HG03575 (cell line): ENCODE data around the gene IQSEC1.

Experiments
- ATAC-seq: cut with Tn5 transposase; IDR thresholded peaks from one replicate; pipeline ENCODE4 v1.9.1; 2021; ENCODE audit not compliant: unreplicated experiment, insufficient number of reproducible peaks, low FRiP score; ENCODE audit errors: extremely low read depth

The IQSEC1 gene

DNA sequence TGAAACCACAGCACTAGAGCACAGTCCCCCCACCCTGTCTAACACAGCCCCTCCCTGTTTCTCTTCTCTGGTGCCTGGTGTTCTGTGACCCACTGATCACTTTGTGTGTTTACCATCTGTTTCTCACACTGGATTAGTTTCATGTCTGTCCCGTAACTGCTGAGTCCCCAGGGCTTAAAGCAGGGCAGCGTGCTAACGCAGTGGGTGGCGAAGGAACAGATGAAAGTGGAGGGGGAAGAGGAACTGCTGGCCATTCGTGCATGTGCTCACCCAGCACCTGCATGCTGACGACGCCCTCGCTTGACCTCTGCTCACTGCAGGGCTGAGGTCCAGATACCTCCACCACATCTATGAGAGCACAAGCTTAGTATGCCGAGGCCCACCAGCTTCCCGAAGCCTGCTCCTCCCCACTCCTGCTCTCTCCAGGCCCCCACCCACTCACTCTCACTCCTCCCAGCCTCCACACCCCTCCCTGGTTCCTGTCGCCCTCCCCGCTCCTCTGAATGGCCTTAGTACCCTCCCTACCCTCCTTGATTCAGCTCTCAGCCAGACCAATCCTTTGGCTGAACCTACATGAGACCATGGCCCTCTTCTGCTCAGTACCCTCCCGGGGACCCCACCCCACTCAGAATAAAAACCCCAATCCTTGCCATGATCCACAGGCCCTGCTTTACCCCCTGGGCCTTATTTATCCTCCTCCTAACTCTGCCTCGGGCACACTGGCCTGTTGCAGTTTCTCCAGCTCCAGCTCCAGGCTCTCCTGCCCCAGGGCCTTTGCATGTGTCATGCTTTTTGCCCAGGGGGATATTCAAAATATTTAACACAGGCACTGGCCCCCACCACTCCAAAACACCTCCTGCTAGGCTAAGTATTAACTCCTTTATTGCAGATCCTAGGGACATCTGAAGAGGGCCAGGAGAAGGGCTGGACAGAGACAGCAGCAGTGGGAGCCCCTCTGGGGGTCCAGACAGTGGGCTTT lies 15.1 kb upstream of the IQSEC1 start:
- peak; percentile 45 for ATAC-seq

DNA sequence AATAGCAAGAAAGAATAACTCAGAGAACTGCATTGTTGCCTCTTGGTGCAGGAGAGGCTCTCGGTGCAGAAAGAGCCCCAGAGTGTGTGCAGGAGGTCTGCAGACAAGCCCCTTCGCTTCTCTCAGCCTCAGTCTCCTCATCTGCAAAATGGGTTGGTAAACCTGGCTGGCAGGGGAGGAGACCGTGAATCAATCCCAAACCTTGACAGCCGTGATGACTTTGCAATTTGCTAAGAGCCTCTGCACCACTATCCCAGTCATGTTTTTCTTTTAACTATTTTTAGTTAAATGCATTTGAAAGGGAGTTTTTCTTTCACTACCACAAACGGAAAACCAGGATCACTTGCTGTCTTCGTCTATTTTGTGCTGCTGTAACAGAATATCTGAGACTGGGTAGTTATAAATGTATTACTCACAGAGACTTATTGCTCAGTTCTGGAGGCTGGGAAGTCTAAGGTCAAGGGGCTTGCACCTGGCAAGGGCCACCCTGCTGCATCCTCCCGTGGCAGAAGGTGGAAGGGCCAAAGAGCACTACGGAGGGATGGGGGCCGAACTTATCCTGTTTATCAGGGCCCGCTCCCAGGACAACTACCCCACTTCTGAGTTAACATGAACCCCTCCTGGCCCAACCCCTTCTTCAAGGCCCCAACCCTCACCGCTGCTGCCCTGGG lies 14.2 kb upstream of the IQSEC1 start:
- no peak for ATAC-seq

DNA sequence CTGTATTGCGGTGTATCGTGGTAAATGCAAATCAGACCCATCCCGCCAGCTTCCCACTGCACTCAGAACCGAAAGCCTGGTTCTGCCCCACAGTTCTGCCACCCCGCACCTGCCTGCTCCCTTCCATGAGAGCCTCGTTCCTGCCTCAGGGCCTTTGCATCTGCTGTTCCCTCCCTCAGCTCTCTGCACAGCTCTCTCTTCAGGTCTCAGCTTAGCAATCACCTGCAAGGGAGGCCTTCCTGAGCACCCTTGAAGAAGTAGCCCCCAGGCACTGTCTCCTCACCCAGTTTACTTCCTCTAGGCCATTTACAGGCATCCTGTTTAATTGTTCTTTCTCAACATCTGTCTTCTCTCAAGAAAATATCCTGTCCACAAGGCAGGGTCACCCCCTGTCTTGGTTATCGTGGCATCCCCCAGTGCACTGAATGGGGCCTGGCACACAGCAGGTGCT lies 13.3 kb upstream of the IQSEC1 start:
- no peak for ATAC-seq

DNA sequence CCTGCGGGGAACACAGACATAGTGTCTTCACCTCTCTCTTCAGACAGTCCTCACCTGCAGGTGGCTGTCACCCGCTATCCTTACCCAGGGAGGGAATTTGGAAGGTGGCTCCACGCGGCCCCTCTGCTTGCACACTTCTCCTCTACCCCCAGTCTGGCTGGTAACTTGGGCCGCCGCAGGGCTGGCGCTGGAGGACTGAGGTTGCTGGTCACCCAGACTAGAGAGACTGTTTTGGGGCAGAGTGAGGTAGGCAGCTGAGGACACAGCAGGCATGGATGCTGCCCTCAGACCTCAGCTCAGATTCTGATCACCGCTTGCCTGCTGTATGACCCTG lies 12.6 kb upstream of the IQSEC1 start:
- no peak for ATAC-seq

DNA sequence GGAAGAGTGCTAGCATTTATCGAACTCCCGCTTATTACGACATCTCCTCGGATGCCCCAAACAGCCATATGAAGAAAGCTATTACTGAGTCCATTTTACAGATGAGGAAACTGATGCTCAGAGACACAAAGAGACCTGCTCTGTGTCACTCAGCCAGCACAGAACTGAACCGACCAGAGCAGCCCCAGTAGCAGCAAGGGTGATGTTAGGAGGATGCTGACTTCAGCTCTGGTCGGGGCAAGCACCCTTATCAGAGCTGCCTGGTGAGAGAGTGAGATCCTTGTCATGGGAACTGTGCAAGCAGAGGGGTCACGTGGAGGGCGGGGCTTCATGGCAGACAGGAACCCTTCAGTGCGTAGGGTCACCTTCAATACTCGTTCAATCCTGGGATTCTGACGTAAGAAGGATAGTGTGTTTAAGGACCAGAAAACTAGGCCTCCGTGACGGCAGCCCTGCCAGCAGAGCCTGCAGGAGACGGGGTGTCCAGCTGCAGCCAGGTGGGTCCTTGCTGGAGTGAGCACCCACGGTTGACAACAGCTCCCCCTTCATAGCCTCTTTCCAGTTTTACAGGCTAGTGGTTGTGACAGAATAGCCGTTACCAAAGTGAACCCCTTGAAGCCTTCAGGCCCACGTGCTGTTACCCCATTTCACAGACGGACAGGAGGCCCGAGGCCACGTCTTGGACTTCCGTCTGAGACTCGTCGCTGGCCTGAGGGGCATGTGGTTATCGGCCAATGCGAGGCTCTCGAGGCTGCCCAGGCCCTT lies 12.0 kb upstream of the IQSEC1 start:
- ATAC-seq: no peak

DNA sequence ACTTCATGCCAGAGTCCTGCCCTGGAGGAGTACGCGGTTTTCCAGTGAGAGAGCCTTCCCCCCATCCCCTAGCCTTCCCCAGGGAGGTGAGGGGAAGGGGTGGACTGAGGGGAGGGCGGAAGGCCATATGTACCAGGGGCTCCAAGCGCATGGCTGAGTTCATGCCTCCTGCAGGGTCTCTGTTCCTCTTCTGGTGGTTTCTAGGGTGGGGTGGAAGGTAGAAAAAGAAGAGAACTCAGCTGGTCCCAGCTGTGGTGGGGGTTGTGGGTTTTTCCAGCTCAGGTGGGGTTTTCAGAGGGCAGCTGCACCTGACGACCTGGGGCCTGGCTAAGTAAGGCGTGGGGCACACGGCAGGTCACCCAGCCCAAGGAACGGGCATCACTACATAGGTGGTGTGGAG lies 10.7 kb upstream of the IQSEC1 start:
- peak; percentile 48 for ATAC-seq

DNA sequence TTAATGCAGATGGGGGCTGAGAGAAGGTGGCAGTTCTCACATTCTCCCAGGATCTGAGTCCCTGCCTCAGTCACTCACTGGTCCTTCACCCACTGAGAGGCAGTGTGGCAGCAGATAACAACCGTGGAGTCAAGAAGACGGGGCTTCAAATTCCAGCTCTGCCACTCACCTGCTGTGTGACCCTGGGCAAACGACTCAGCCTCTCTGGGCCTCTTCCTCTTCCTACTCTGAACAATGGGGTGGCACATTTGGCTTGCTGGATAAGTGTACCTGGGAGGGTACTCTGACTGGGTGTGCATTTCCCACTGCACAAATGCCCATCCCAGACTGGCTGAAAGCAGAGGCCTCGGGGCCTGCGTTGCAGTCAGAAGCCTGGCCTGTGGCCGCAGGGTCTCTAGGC lies 10.0 kb upstream of the IQSEC1 start:
- no peak for ATAC-seq

DNA sequence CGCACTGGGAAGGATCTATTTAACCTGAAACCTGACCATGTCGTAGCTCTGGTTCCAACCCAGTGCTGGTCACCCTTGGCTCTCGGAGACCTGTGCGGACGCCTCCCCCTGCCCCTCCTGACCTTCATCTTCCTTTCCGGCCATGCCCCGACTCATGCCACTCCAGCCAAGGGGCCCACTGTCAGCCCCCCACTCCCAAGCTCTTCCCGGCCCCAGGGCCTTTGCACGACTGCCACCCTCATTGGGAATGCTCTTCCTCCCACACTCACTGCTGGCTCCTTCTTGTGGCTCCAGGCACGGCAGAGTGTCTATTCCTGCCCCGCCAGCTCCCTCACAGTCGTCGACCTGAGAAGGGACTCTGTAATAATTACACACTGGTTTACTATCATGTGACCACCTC lies 9.4 kb upstream of the IQSEC1 start:
- ATAC-seq: no peak

DNA sequence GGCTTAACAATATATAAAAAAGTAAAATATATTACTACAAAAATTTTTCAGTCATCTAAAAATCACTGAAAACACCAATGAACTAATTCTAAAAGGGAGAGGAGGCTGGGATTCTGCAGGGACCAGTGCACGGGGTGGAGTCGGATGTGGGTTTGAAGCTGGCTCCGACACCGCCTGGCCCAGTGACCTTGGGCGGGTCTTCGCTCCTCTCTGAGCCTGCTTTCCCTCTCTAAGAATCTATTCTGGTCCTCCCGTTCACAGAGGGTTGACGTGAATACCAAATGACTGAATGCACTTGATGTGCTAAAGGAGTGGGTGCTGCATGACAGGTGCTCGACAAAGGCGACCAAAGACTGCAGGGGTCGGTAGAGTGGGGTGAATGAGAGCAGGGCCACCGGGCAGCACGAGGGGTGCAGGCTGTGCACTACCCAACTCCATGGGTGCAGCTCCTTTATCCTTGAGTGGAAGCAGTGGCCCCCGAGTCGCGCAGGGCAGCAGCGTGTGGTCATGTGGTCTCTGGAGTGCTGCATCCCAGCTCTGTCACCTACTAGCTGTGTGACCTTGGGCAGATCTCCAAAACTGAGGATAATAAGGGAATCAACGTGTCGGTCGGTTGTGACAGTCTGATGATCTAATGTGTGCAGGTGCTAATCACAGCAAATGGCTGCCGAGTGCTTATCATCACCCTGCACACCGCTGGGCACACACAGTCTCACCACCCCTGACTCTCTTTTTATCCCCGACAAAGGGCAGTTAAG lies 8.6 kb upstream of the IQSEC1 start:
- no peak for ATAC-seq

DNA sequence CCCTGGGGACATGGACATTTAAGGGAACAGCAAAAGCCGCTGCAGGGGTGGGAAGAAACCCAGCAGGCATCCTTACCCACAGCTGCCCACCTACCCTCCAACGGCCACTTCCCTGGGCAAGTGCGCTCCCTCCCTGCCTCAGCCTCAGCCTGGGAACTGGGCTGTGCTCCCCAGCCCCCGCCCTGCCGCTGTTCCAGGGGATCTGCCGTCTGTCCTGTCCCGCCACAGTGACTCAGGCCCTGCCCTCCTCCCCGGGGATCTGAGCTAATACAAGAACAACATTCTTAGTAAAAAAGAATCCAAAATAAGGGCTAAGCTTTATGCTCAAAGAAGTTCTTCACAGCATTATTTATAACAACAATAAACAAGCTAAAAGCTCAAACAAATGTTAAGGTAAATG lies 7.4 kb upstream of the IQSEC1 start:
- ATAC-seq: no peak

DNA sequence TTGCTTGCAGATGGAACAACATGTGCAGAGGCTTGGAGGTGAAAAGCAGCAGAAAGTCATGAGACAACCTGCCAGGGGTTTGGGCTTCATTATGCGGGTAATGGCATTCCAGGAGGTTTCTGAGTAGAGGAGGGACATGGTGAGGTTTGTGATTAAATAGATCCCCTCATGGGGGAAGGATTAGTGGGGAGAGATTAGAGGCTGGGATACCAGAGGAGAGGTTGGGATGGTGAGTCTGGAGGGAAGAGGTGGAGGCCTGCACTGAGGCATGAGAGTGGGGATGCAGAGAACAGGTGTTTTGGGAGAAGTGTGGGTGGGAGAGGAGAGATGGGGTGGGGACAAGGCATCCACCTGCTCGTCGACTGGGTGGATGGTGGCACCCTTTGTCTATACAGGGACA lies 6.8 kb upstream of the IQSEC1 start:
- ATAC-seq: no peak

DNA sequence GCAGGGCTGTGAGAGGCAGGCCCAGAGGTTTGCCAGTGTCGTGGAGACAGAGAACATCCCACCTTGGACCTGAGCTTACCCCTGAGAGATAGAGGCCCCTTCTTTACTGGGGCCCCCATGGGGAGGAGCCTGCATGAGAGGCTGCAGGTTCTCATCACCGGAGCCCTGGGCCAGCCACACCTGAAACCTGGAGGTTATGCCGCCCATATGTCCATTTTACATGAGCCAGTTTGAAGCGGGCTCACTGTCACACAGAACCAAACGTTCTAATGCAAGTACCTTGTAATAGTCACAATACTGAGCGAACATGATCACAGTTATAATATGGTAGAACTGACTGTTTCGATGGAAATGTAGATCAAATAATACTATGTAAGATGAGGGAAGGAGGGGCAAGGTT lies 6.3 kb upstream of the IQSEC1 start:
- ATAC-seq: no peak

DNA sequence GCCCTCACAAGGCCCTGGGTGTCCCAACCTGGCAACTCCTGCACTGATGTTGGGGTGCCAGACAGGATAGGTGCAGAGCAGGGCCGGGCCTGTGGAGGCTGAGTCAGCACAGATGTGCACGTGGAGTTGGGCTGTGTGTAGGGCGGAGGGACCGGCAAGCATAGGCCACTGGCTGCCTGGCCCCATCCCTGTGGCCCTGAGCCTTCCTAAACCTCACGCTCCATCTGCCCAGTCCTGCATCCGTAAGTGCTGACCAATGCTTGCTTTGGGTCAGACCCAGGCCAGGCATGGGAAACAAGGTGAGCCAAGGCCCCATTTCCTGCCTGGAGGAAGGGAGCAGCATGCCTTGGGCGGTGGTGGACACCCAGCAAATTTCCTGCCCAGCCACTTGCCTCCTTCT lies 5.8 kb upstream of the IQSEC1 start:
- no peak for ATAC-seq

DNA sequence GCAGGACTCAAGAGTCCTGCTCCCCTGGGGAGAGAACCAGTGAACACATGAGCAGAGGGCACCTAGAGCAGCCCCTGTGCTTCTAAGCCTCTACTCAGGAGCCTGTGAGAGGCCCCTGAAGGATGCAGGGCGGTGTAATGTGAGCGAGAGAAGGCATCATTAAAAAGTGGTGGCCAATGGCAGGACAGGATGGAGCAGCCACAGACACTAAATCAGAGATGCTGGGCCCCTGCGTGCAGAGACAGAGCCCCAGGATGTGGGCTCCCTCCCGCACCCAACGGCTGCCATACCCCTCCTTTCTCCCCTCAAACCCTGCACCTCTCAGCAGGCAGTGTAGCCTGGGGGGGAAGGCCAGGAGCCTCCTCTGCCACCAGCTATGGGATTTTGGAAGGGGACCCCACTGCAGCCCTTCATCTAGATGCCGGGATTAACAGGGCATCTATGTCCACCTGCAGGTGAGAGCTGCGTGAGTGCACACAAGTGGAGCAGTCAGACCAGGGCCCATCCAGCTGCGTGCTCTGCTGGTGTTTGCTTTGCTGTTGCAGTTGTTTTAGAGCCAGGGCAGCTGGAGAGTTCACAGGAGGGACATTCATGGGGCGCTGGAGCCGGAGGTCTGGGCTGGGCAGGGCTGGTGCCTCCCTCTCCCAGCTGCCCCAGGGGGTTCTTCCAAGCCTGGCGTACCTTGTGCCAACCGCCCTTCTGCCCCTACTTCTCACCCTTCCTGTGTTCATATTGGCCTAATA lies 5.1 kb upstream of the IQSEC1 start:
- no peak for ATAC-seq

DNA sequence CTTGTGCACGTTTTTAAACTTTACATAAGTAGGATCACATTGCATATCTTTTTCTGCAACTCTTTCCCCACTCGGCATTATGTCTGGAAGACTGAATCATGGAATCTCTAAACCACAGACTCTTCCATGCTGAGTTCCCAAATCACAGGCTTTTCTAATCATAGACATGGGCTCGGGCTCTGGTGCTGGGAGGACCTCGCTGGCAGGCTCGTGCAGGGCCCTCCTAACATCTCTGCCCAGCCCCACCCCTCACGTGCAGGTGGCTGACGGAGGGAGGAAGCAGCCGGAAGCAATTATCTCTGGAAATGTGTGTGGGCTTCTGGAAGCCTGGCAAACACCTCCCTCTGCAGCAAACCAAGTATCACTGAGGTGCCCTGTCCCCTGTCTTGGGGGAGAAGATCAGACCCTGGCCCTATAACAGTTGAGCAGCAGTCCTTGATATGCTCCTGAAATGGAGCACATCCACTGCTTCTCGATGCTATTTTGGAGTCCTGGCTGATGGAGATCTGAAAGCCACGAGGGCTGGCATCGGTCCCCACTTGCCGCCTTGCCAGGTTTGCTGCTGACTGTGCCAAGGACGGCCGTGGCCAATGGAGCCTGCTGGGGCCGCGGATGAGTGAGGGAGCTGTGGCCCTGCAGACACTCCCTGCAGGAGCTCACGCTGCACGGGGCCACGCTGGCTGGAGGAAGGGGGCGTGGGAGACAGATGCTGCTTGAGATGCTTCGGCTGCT lies 4.4 kb upstream of the IQSEC1 start:
- no peak for ATAC-seq

DNA sequence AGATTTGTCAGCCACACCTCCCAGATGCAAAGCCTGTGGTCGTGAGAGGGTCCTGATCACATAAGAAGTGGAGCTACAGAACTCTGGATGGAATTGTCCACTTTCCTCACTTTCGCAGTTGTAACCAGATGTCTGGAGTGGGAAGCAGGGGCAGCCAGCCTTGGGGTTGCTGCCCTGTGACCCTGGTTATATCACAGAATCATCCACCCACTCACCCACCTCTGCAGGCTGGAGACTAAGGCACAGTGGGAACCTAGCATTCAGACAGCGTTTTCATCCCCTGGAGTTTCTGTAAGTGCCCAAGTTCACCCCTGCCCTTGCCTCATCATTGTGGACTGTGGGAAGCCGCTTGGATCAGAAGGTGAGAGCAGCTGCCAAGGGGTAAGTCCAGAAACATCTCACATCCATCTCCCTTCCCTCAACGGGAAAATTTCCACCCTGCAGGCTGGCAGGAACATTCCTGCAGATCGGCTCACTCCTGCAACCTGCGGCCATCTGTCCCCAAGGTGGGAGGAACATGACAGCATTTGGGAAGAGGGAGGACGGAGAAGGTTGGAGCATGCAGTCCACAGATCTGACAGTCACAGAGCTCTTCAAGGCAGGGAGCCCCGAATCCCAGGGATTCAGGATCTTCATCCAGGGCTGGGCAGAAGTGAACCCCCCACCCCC lies 2.9 kb upstream of the IQSEC1 start:
- no peak for ATAC-seq

DNA sequence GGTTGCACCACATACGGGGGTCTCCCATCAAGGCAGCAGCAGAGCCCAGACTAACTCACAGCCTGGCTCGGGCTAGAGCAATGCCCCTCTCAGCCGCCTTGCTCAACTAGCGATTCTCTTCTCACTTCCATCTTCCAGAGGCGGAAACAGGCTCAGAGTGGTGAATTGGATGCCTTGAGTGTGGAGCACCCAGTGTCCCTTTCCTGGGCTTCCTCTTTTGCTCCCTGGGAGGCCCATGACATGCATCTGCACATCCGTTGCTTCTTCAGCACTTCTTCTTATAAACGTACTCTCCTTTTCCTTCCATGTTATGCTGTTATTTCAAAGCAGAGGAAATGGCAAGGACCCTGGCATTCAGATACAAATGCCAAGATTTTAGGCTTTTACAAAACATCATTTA lies 2.1 kb upstream of the IQSEC1 start:
- ATAC-seq: no peak
